Astrocyte (in vitro differentiated cells and primary cell): Measurements from ENCODE around the gene THG1L. TPM values are rescaled to one million over a fixed set of nuclear protein-coding genes. Genes with fewer than 3 reads are reported as not detected.

Experiments
- DNase-seq: peaks from one replicate; pipeline ENCODE4 v3.0.0-alpha.2; 2010; ENCODE audit warnings: low read depth
- FAIRE-seq: peaks from 2 replicates; lab custom pipeline; 2011; peaks lifted over from hg19 to GRCh38; lab: Jason Lieb, UNC
- H2AFZ ChIP-seq: 2 replicates; pipeline ENCODE4 v1.6.0; 2012; ENCODE audit warnings: low read depth, low read length, inconsistent platforms
- H3K27ac ChIP-seq: 2 replicates; pipeline ENCODE4 v1.5.1; 2011; ENCODE audit warnings: low read depth, low read length, inconsistent platforms
- H3K27me3 ChIP-seq: 2 replicates; pipeline ENCODE4 v1.6.0; 2011; ENCODE audit warnings: low read length, inconsistent platforms; ENCODE audit not compliant: insufficient read depth
- H3K36me3 ChIP-seq: 2 replicates; pipeline ENCODE4 v1.5.1; 2011; ENCODE audit warnings: low read length, inconsistent platforms; ENCODE audit not compliant: insufficient read depth
- H3K4me1 ChIP-seq: 2 replicates; pipeline ENCODE4 v1.5.1; 2011; ENCODE audit warnings: low read length, inconsistent platforms; ENCODE audit not compliant: insufficient read depth
- H3K4me2 ChIP-seq: 2 replicates; pipeline ENCODE4 v1.6.0; 2012; ENCODE audit warnings: low read length, inconsistent platforms
- H3K4me3 ChIP-seq: 2 replicates; pipeline ENCODE4 v1.5.1; 2011; ENCODE audit warnings: low read depth, mild to moderate bottlenecking, low read length, inconsistent platforms; ENCODE audit not compliant: insufficient read depth
- H3K79me2 ChIP-seq: 2 replicates; pipeline ENCODE4 v1.6.0; 2012; ENCODE audit warnings: mild to moderate bottlenecking, low read length, inconsistent platforms; ENCODE audit not compliant: insufficient read depth
- H3K9ac ChIP-seq: 2 replicates; pipeline ENCODE4 v1.6.0; 2012; ENCODE audit warnings: mild to moderate bottlenecking, low read length, inconsistent platforms
- H3K9me3 ChIP-seq: 2 replicates; pipeline ENCODE4 v1.5.1; 2012; ENCODE audit warnings: low read depth, mild to moderate bottlenecking, low read length, inconsistent platforms; ENCODE audit not compliant: insufficient read depth
- H4K20me1 ChIP-seq: 2 replicates; pipeline ENCODE4 v1.6.0; 2012; ENCODE audit warnings: low read length, inconsistent platforms; ENCODE audit not compliant: insufficient read depth
- H3K27ac Mint-ChIP-seq: one replicate; pipeline ENCODE4 v1.8.0; 2021; ENCODE audit warnings: mild to moderate bottlenecking, mixed read lengths; ENCODE audit not compliant: unreplicated experiment
- H3K27me3 Mint-ChIP-seq: one replicate; pipeline ENCODE4 v1.8.0; 2021; ENCODE audit warnings: low read depth, mixed read lengths; ENCODE audit not compliant: unreplicated experiment
- H3K36me3 Mint-ChIP-seq: one replicate; pipeline ENCODE4 v1.8.0; 2021; ENCODE audit warnings: low read depth, mixed read lengths; ENCODE audit not compliant: unreplicated experiment
- H3K4me1 Mint-ChIP-seq: one replicate; pipeline ENCODE4 v1.8.0; 2021; ENCODE audit warnings: low read depth, mixed read lengths; ENCODE audit not compliant: unreplicated experiment
- H3K4me3 Mint-ChIP-seq: one replicate; pipeline ENCODE4 v1.8.0; 2021; ENCODE audit warnings: mild to moderate bottlenecking, moderate library complexity, mixed read lengths; ENCODE audit not compliant: unreplicated experiment
- H3K9me3 Mint-ChIP-seq: one replicate; pipeline ENCODE4 v1.8.0; 2021; ENCODE audit warnings: mild to moderate bottlenecking, mixed read lengths; ENCODE audit not compliant: unreplicated experiment
- EZH2 ChIP-seq: IDR thresholded peaks from 2 replicates; pipeline ENCODE4 v1.6.1; 2012; ENCODE audit warnings: mild to moderate bottlenecking, low read length, inconsistent platforms; ENCODE audit not compliant: insufficient read depth
- total RNA-seq: library from RNA; stranded (reverse); gene quantifications from 2 replicates; pipeline ENCODE4 v1.2.1, GENCODE V29; 2021
- TF ChIP-seq, protein P1 (sequence below): IDR thresholded peaks from 2 replicates; pipeline ENCODE4 v1.5.1; 2011; ENCODE audit warnings: low read depth, mild to moderate bottlenecking, inconsistent platforms, low read length, moderate library complexity; ENCODE audit not compliant: insufficient read depth

The THG1L gene
- total RNA-seq, 1 donor from 2014 or later, result 9.7 TPM

DNA sequence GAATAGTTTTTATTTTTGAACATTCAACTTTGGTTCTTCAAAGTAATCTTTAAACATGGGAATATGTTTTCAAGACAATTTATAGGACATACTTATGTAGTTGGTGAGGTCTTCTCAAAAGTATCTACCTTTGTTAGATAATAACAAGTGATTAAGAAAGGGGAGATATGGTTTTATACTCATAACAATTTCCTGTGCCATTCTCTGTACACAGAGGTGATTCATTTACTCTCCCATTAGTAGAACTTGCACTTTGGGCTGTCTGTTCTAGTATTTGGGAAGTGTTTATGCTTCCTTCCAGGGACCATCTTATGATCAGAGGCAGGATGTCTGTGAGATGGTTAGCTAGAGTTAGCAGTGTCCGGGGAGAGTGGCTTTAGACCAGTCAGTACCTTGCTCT, 27.5 kb downstream of the THG1L start:
- H3K4me1 Mint-ChIP-seq, result no peaks in the 10 kb centered on the region
- H3K9ac ChIP-seq, result no peak overlapping the region
- H3K27me3 ChIP-seq, result no peaks in the 10 kb centered on the region
- H3K4me3 Mint-ChIP-seq, result no peak overlapping the region
- no peaks in the 10 kb centered on the region for H3K9me3 Mint-ChIP-seq
- H3K27me3 Mint-ChIP-seq, result no peaks in the 10 kb centered on the region
- H3K4me3 ChIP-seq, result no peak overlapping the region
- no peak overlapping the region for H3K27ac Mint-ChIP-seq
- H2AFZ ChIP-seq, result no peak overlapping the region
- H3K36me3 Mint-ChIP-seq, result peaks cover 11% of the 10 kb centered on the region
- no peak overlapping the region for H3K4me2 ChIP-seq
- TF ChIP-seq, protein P1, sequence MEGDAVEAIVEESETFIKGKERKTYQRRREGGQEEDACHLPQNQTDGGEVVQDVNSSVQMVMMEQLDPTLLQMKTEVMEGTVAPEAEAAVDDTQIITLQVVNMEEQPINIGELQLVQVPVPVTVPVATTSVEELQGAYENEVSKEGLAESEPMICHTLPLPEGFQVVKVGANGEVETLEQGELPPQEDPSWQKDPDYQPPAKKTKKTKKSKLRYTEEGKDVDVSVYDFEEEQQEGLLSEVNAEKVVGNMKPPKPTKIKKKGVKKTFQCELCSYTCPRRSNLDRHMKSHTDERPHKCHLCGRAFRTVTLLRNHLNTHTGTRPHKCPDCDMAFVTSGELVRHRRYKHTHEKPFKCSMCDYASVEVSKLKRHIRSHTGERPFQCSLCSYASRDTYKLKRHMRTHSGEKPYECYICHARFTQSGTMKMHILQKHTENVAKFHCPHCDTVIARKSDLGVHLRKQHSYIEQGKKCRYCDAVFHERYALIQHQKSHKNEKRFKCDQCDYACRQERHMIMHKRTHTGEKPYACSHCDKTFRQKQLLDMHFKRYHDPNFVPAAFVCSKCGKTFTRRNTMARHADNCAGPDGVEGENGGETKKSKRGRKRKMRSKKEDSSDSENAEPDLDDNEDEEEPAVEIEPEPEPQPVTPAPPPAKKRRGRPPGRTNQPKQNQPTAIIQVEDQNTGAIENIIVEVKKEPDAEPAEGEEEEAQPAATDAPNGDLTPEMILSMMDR, result no peak
- TF ChIP-seq EZH2, result no peak
- H3K4me1 ChIP-seq, result no peaks in the 10 kb centered on the region
- H3K27ac ChIP-seq, result no peak overlapping the region
- peaks cover 36% of the 10 kb centered on the region for H3K36me3 ChIP-seq
- H3K79me2 ChIP-seq, result no peaks in the 10 kb centered on the region
- H3K9me3 ChIP-seq, result no peaks in the 10 kb centered on the region
- no peaks in the 10 kb centered on the region for H4K20me1 ChIP-seq
- FAIRE-seq (no peak), DNase-seq (no peak)

DNA sequence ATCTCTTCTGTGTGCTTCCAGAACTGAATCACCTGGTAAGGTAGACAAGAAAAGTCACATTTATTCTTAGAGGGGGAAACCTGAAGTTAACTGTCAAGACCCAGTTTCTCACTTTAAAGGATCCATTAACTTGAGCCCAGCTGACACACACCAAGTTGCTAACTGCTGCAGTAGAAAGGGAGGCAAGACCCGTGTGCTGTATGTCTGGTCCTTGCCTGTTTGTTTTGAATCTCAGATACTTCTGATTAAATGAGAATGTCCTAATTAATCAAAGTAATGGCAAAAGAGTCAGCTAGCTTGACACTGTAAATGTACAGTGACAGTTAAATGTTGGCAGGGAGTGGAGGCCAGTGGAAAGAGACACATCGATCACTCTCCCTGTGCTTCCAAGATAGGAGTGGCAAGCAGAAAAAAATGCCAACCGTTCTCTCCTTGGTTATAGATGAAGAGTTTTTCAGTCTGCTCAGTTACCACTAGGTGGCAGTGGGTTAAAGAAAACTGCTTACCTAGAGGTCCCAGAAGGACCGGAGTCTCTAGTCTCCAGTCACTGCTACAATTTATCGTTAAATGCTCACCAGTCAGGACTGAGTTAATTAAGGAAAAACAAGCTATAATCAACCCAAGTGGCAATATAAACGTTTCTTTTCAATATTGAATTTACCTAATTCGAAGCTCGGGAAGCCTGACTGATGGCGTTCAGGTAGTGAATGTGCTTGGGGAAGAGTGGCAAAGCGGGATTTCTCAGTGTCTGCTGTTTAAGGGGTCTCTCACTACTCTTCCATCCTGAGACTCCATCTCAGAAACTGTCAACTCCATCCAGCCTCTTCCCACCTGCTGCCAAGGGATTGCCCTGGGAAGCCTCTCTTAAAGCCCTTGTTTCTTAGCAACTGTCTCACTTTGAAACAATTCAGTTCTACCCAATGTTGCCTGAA, 30.7 kb downstream of the THG1L start:
- no peaks in the 10 kb centered on the region for H3K79me2 ChIP-seq
- H4K20me1 ChIP-seq, result no peaks in the 10 kb centered on the region
- no peak overlapping the region for H3K4me2 ChIP-seq
- TF ChIP-seq EZH2, result no peak
- TF ChIP-seq, protein P1, result peak; percentile 92
- H3K27ac ChIP-seq, result no peak overlapping the region
- no peak overlapping the region for H3K4me3 ChIP-seq
- no peak overlapping the region for H3K9ac ChIP-seq
- H3K4me1 ChIP-seq, result no peaks in the 10 kb centered on the region
- DNase-seq (peak; percentile 52), FAIRE-seq (peak; percentile 56)
- H3K36me3 ChIP-seq, result peaks cover 13% of the 10 kb centered on the region
- H3K4me1 Mint-ChIP-seq, result no peaks in the 10 kb centered on the region
- no peaks in the 10 kb centered on the region for H3K9me3 ChIP-seq
- H3K4me3 Mint-ChIP-seq, result no peak overlapping the region
- peaks cover 5% of the 10 kb centered on the region for H3K36me3 Mint-ChIP-seq
- no peak overlapping the region for H3K27ac Mint-ChIP-seq
- no peaks in the 10 kb centered on the region for H3K9me3 Mint-ChIP-seq
- H3K27me3 ChIP-seq, result no peaks in the 10 kb centered on the region
- H3K27me3 Mint-ChIP-seq, result peaks cover 6% of the 10 kb centered on the region
- no peak overlapping the region for H2AFZ ChIP-seq

DNA sequence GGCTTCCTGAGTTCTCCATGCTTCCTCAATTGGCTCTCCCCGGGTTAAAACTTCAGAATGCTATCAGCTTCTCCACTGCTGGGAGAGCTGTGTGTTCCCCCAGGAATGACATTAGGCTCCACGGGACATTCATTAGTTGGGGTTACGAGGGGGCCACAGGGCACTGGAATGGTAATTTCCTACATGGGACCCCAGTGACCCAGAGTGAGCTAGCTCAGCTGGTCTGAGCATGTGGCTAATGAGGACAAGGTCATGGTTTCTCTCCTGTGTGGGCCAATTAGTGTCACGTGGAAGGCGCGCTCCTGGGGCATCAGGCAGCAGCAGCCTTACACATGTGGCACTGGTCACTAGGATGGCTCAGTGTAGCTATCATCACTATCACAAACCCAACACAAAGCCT, 33.3 kb downstream of the THG1L start:
- Histone ChIP-seq H3K27ac (no peak overlapping the region), H3K79me2 (no peaks in the 10 kb centered on the region), H3K27me3 (no peaks in the 10 kb centered on the region), H3K4me2 (no peak overlapping the region), H3K9ac (no peak overlapping the region), H3K36me3 (no peaks in the 10 kb centered on the region), H4K20me1 (no peaks in the 10 kb centered on the region), H3K4me1 (no peaks in the 10 kb centered on the region), H2AFZ (no peak overlapping the region), H3K4me3 (no peak overlapping the region), H3K9me3 (no peaks in the 10 kb centered on the region)
- H3K36me3 Mint-ChIP-seq, result no peaks in the 10 kb centered on the region
- H3K4me1 Mint-ChIP-seq, result no peaks in the 10 kb centered on the region
- H3K9me3 Mint-ChIP-seq, result no peaks in the 10 kb centered on the region
- TF ChIP-seq, protein P1, result no peak
- no peak for TF ChIP-seq EZH2
- H3K27ac Mint-ChIP-seq, result no peak overlapping the region
- peaks cover 6% of the 10 kb centered on the region for H3K27me3 Mint-ChIP-seq
- no peak overlapping the region for H3K4me3 Mint-ChIP-seq
- no peak for DNase-seq
- FAIRE-seq, result no peak
